Activated CD8-positive, alpha-beta memory T cell treated with anti-CD3 and anti-CD28 coated beads, Interleukin-2, amount 50 U/mL, for 4 hours (primary cell): ENCODE measurements around the gene IST1.
"Not testable (repeated sequence)": the region's sequence is repeated elsewhere in the genome, so short reads cannot be mapped to it uniquely, and the experiment has no call there.

Experiments used
- DNase-seq: peaks from one replicate; pipeline ENCODE4 v3.0.0-alpha.2; 2020

IST1 gene

GRCh38 chr16:71882505-71883167, 12.7 kb upstream of the IST1 start:
- peak; percentile 69 for DNase-seq

DNA sequence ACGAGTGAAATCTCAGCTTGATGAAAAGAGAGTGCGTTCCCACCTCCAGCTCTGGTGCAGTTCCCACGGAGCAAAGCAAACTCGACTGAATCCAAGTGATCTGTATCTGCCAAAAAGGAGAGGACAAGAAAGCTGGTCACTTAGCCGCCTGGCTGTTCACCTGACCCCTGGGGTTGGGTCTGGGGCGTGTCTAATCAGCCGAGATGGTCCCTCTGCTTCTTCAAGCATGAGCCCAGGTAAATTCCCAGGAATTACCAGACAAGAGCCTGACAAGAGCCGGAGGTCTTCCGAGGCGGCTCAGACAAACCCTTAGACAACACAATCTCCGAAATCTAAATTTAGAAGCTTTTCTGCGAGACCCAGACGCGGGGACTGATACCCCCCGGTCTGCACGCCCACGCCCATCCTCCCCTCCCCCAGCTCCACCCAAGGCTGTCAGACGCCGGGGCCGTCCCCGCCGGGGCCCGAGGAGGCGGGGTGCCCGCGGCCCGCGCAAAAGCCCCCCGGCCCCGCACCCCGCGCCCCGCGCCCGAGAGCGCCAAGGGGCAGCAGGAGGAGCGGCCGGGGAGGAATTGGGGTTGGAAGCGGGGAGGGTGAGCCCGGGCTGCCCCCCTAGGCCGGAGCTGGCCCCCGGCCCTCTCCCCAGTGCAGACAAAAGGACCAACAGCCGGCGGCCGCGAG, 12.0 kb upstream of the IST1 start:
- peak; percentile 76 for DNase-seq

DNA sequence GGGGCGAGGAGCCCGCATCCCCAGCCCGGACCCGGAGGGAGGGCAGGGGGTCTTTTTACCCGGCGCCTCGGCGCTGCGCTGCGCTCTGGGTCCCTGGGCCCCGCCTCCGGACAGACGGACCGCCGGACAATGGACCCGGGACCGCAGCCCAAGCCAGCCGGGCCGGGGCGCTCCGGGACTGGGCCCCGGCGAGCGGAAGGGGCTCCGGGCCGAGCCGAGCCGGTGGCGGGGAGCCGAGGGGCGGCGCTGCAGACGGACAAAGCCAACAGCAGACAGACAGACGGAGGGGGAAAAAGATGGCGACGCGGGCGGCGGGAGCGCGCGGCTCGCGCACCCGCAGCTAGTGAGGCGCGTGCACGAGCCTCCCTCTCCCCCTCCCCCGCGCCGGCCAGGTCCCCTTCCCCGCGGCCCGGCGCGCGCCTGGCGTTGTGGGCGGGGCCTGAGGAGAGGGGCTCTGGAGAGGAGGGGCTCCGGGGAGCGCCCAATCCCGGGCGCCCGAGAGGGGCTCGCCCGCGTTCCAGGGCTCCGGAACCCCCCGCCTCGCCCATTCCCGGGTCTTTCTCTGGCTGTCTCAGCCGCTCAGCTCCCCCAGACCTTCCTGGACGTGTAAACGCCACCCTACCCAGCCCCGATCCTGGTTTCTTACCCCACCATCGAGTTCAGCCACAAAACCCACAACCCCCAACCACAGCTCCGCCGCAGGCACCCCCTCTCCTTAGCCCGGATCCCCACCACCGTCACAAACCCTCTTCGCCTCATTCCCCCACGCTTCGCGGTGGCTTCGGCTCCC, 11.3 kb upstream of the IST1 start, which contains the start of gene ZNF821:
ZNF821 (minus strand) TSS at position 334 of the 790 bp plus-strand sequence. CDS start 4,236 bp downstream, outside the sequence.
- peak; percentile 65 for DNase-seq

GRCh38 chr16:71885261-71885650, 10.1 kb upstream of the IST1 start:
- DNase-seq: no peak

DNA sequence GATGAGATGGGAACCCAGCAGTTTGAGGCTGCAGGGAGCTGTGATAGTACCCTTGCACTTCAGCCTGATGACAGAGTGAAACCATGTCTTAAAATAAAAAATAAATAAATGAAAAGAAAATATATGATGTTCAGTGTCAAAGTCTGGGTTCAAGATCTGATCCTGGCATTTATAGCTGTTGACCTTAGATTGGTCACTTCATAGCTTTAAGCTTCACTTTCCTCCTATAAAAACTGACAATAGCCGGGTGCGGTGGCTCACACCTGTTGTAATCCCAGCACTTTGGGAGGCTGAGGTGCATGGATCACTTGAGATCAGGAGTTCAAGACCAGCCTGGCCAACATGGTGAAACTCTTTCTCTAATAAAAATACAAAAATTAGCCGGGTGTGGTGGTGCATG, 6.2 kb upstream of the IST1 start:
- no peak for DNase-seq

DNA sequence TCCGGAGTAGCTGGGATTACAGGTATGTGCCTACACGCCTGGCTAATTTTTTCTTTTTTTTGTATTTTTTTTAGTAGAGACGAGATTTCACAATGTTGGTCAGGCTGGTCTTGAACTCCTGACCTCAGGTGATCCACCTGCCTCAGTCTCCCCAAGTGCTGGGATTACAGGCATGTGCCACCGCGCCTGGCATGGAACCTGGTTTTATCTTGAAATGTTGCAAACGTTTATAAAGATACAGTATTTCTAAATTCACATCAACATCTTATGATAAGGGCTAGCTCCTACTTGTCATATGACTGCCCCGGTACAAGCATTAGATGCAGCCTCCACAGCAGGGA, 1.5 kb upstream of the IST1 start:
- no peak for DNase-seq

DNA sequence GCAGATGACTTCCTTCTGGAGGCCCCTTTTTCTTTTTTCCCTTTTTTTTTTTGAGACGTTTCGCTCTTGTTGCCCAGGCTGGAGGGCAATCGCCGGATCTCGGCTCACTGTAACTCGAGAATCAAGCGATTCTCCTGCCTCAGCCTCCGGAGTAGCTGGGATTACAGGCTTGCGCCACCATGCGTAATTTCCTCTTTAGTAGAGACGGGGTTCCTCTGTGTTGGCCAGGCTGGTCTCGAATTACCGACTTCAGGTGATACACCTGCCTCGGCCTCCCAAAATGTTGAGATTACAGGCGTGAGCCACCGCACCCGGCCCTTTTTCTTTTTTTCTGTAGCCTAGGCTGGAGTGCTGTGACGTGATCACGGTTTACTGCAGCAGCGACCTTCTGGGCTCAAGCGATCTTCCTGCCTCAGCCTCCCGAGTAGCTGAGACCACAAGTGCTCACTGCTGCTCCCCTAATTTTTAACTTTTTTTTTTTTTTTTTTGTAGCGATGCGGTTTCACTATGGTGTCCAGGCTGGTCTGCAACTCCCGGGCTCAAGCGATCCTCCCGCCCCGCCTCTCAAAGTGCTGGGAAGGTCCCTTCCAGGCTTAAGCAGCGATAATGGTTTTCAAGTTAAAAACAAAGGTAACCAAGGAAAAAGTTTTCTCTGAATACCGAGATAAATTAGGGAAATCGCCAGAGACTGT, 956 bp upstream of the IST1 start:
- peak; percentile 27 for DNase-seq

- DNase-seq: no peak
Observed at GRCh38 chr16:71895679-71896365, 491 bp downstream of the IST1 start.

DNA sequence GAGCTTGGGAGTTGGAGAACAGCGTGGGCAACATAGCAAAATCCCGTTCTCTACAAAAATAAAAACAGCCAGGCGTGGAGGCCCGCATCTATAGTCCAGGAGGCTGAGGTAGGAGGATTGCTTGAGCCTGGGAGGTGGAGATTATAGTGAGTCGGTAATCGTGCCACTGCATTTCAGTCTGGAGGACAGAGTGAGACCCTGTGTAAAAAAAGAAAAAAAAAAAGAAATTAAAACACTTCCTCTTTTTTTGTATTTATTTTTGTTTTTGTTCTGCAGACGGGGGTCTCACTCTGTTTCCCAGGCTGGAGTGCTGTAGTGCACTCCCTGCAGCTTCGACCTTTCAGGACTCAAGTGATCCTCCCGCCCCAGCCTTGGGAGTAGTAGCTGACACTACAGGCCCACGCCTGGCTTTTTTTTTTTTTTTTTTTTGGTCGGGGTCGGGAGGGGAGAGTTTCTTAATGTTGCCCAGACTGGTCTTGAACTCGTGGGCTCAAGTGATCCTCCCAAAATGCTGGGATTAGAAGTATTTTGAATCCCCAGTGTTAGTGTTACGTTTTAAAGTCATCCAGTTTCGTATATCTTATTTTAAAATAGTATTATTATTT, 1.5 kb downstream of the IST1 start:
- no peak for DNase-seq

GRCh38 chr16:71899171-71899570, 3.8 kb downstream of the IST1 start:
- DNase-seq: no peak

DNA sequence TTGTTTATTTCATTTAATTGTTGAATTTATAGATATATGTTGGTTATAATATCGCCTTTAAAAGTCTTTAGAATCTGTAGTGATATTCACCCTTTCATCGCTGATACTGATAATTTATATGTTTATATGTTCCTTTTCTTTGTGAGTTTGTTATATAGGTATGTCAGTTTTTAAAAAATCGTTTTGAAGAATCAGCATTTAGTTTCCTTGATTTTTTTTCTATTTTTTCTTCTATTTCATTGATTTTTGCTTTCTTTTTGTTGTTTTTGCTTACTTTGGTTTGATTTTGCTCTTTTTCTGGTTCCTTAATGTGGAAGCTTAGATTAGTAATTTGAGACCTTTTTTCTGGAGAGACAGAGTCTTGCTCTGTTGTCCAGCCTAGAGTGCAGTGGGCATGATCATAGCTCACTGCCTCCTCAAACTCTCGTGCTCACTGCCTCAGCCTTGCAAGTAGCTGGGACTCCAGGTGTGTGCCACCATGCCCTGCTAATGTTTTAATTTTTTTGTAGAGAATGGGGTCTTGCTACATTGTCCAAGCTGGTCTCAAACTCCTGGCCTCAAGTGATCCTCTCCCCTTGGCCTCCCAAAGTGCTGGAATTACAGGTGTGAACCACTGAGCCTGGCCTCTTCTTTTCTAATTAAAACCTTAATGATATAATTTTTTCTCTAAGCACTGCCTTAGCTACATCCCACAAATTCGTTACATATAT, 7.5 kb downstream of the IST1 start:
- DNase-seq: no peak

DNA sequence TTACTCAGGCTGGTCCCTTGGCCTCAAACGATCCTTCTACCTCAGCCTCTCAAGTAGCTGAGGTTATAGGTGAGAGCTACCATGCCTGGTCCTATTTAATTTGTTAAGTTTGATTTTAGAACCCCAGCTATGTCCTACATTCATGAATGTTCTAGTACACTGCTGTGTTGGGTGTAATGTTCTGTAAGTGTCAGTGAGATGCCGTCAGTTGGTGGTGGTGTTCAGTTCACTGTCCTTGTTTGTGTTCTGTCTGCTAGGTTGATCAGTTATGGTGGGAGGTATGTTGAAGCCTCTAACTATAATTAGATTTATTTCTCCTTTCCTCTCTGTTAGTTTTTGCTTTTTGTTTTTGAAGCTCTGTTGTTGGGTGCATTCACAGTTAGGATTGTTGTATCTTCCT, 8.3 kb downstream of the IST1 start:
- DNase-seq: no peak

- DNase-seq: no peak
Observed at GRCh38 chr16:71904239-71904638, 8.9 kb downstream of the IST1 start.

DNA sequence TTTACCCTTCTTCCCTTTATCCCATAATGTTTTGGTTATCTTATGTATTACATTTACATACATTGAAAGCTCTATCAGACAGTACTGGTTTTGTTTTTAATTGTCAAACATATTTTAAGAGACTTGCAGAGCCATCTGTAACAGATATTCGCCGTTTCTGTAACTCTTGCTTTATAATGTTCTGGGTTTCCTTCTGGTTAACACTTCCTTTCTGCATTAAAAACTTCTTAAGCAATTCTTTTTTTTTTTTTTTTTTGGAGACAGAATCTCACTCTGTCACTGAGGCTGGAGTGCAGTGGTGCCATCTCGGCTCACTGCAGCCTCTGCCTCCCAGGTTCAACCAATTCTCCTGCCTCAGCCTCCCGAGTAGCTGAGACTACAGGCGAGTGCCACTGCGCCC, 10.4 kb downstream of the IST1 start:
- DNase-seq: not testable (repeated sequence)

DNA sequence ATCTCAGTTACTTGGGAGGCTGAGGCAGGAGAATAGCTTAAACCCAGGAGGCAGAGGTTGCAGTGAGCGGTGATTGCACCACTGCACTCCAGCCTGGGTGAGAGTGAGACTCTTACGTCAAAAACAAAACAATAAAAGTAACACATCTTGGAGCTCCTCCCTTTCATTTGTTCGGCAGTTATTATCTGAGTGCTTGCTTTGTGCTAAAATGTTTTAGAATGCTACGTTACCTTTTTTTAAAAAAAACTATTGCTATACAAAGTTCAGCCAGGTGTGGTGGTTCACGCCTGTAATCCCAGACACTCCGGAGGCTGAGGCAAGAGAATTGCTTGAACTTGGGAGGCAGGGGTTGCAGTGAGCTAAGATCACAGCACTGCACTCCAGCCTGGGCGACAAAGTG, 15.8 kb downstream of the IST1 start:
- DNase-seq: no peak

DNA sequence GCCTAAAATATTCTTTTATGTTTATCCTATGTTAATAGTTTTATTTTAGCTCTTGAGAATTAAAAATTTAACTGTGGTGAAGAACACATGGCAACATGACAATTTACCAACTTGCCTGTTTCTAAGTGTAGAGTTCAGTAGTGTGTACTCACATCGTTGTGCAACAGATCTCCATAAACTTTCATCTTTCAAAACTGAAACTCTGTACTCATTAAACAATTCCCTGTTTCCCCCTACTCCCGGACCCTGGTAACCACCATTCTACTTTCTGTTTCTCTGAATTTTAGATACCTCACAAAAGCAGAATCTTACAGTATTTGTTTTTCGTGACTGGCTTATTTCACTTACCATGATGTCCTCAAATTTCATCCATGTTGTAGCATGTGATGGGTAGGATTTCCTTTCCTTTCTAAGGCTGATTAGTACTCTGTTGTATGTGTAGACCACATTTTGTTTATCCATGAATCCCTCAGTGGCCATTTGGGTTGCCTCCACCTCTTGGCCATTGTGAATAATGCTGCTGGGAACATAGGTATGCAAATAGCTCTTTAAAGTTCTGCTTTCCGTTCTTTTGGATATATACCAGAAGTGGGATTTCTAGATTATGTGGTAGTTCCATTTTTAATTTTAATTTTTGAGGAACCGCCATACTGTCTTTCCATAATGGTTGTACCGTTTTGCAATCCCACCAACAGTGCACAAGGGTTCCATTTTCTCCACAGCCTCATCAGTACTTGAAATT, 17.4 kb downstream of the IST1 start:
- DNase-seq: no peak

DNA sequence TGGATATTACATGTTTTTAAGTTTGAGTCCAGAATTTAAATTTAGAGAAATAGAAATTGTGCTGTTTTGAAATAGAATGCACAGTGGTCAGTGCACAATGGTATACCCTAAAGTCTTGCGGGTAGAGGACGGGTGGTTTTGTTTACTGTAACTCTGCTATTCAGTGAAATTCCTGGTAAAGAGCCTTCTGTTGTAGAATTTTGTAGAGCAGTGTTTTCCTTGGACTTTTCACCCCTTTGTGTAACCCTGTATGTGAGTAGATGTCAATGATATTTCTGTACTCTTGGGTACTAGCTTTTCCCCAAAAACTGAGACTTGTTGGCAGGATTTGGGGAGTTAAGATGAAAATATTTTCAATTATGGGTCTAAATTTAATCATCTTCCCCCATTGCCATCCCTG, 19.5 kb downstream of the IST1 start:
- DNase-seq: no peak

DNA sequence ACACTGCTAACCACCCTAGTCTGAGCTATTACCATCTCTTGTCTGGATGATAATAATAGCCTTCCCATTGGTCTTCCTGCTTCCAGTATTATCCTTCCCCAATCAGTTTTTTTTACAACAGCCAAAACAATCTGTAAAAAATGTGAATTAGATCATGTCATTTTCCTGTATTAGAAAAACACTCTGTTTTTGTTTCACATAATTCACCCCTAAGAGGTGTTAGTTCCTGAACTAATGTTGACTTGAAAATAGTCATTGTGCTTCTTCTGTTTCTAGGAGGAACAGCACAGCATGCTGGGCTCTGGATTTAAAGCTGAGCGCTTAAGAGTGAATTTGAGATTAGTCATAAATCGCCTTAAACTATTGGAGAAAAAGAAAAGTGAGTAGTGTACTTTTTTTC, 20.0 kb downstream of the IST1 start:
- no peak for DNase-seq

- no peak for DNase-seq
Observed at GRCh38 chr16:71916397-71916920, 21.1 kb downstream of the IST1 start.

GRCh38 chr16:71917900-71918299, 22.6 kb downstream of the IST1 start:
- DNase-seq: no peak

DNA sequence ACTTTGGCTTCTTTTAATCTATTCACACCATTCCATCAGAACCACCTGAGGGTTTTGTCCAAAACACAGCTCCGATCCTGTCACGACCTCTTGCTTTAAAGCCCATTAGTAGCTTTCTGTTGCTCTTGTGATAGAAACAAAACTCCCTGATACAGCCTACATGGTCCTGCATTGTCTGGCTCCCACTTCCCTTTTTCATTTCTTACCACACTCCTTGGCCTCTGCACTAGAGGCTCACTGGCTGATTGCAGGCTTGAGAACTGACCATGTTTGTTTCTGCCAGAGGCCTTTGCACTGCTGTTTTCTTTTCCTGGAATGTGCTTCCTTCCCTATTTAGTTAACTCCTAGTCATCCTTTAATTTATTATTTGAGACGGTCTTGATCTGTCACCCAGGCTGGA, 23.7 kb downstream of the IST1 start:
- DNase-seq: no peak
